ENCODE results near the gene NDUFB11. TPM values are rescaled to one million over a fixed set of nuclear protein-coding genes. Genes with fewer than 3 reads are reported as not detected.

The NDUFB11 gene
- total RNA-seq, 1 experiment from 2014 or later, result 110 TPM

- Mint-ChIP-seq H3K36me3 (peaks cover 17% of the 10 kb centered on the region), H3K27me3 (ENCODE audit: low read depth) (no peaks in the 10 kb centered on the region), H3K4me3 (no peak overlapping the region), H3K4me1 (no peaks in the 10 kb centered on the region), H3K27ac (no peak overlapping the region), H3K9me3 (no peaks in the 10 kb centered on the region)
- ChIA-PET CTCF (interaction anchor here (1.1 kb wide), 1 partner anchor 28 kb away, joined by 3 read pairs; the partner anchor contains the start of genes NDUFB11 and RBM10), POLR2A (no interaction called here)
- DNase-seq (ENCODE audit: low spot score), result no peak
- TF ChIP-seq, protein P1, sequence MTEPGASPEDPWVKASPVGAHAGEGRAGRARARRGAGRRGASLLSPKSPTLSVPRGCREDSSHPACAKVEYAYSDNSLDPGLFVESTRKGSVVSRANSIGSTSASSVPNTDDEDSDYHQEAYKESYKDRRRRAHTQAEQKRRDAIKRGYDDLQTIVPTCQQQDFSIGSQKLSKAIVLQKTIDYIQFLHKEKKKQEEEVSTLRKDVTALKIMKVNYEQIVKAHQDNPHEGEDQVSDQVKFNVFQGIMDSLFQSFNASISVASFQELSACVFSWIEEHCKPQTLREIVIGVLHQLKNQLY (CRISPR knock-in tag; IDR thresholded peaks at IDR 0.05), result no peak
- TF ChIP-seq ZNF263 (CRISPR knock-in tag; IDR thresholded peaks at IDR 0.05; ENCODE audit: low read depth) (no peak), FOXK1 (CRISPR knock-in tag; IDR thresholded peaks at IDR 0.05) (no peak), ZMAT4 (CRISPR knock-in tag; IDR thresholded peaks at IDR 0.05) (no peak), E2F5 (CRISPR knock-in tag; IDR thresholded peaks at IDR 0.05) (no peak), NFYB (CRISPR knock-in tag; conservative IDR thresholded peaks at IDR 0.05; ENCODE audit: low read depth) (no peak), ARID4B (CRISPR knock-in tag; IDR thresholded peaks at IDR 0.05; ENCODE audit: borderline replicate concordance) (no peak)
- no peak for ATAC-seq
These were observed 28.7 kb upstream of the NDUFB11 start for GRCh38 chrX:47172971-47173792.

- ChIA-PET POLR2A (no interaction called here), CTCF (interaction anchor here (1.1 kb wide), 1 partner anchor 28 kb away, joined by 3 read pairs; the partner anchor contains the start of genes NDUFB11 and RBM10)
- no peak for DNase-seq (ENCODE audit: low spot score)
- Mint-ChIP-seq H3K4me1 (no peaks in the 10 kb centered on the region), H3K36me3 (peaks cover 12% of the 10 kb centered on the region), H3K27me3 (ENCODE audit: low read depth) (no peaks in the 10 kb centered on the region), H3K27ac (no peak overlapping the region), H3K9me3 (no peaks in the 10 kb centered on the region), H3K4me3 (no peak overlapping the region)
- TF ChIP-seq CDX4 (CRISPR knock-in tag; IDR thresholded peaks at IDR 0.05; ENCODE audit: borderline replicate concordance), result no peak
- no peak for TF ChIP-seq ETV6 (CRISPR knock-in tag; IDR thresholded peaks at IDR 0.05)
- TF ChIP-seq ELF4 (CRISPR knock-in tag; IDR thresholded peaks at IDR 0.05; ENCODE audit: low read depth), result no peak
- TF ChIP-seq GTF2I (CRISPR knock-in tag; conservative IDR thresholded peaks at IDR 0.05), result no peak
- TF ChIP-seq, protein P2, sequence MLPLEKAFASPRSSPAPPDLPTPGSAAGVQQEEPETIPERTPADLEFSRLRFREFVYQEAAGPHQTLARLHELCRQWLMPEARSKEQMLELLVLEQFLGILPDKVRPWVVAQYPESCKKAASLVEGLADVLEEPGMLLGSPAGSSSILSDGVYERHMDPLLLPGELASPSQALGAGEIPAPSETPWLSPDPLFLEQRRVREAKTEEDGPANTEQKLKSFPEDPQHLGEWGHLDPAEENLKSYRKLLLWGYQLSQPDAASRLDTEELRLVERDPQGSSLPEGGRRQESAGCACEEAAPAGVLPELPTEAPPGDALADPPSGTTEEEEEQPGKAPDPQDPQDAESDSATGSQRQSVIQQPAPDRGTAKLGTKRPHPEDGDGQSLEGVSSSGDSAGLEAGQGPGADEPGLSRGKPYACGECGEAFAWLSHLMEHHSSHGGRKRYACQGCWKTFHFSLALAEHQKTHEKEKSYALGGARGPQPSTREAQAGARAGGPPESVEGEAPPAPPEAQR (CRISPR knock-in tag; IDR thresholded peaks at IDR 0.05), result no peak
- no peak for TF ChIP-seq PREB (CRISPR knock-in tag; IDR thresholded peaks at IDR 0.05; ENCODE audit: borderline replicate concordance)
- TF ChIP-seq, protein P3, sequence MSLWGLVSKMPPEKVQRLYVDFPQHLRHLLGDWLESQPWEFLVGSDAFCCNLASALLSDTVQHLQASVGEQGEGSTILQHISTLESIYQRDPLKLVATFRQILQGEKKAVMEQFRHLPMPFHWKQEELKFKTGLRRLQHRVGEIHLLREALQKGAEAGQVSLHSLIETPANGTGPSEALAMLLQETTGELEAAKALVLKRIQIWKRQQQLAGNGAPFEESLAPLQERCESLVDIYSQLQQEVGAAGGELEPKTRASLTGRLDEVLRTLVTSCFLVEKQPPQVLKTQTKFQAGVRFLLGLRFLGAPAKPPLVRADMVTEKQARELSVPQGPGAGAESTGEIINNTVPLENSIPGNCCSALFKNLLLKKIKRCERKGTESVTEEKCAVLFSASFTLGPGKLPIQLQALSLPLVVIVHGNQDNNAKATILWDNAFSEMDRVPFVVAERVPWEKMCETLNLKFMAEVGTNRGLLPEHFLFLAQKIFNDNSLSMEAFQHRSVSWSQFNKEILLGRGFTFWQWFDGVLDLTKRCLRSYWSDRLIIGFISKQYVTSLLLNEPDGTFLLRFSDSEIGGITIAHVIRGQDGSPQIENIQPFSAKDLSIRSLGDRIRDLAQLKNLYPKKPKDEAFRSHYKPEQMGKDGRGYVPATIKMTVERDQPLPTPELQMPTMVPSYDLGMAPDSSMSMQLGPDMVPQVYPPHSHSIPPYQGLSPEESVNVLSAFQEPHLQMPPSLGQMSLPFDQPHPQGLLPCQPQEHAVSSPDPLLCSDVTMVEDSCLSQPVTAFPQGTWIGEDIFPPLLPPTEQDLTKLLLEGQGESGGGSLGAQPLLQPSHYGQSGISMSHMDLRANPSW (CRISPR knock-in tag; conservative IDR thresholded peaks at IDR 0.05; ENCODE audit: low read depth), result no peak
- ATAC-seq, result no peak
These were observed 28.0 kb upstream of the NDUFB11 start for GRCh38 chrX:47172549-47172948.
